ENCODE measurements around the gene CACYBP.
A peak's percentile ranks its signal among the peaks of the same experiment; 100 is the strongest.

Gene CACYBP, protein sequence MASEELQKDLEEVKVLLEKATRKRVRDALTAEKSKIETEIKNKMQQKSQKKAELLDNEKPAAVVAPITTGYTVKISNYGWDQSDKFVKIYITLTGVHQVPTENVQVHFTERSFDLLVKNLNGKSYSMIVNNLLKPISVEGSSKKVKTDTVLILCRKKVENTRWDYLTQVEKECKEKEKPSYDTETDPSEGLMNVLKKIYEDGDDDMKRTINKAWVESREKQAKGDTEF

DNA sequence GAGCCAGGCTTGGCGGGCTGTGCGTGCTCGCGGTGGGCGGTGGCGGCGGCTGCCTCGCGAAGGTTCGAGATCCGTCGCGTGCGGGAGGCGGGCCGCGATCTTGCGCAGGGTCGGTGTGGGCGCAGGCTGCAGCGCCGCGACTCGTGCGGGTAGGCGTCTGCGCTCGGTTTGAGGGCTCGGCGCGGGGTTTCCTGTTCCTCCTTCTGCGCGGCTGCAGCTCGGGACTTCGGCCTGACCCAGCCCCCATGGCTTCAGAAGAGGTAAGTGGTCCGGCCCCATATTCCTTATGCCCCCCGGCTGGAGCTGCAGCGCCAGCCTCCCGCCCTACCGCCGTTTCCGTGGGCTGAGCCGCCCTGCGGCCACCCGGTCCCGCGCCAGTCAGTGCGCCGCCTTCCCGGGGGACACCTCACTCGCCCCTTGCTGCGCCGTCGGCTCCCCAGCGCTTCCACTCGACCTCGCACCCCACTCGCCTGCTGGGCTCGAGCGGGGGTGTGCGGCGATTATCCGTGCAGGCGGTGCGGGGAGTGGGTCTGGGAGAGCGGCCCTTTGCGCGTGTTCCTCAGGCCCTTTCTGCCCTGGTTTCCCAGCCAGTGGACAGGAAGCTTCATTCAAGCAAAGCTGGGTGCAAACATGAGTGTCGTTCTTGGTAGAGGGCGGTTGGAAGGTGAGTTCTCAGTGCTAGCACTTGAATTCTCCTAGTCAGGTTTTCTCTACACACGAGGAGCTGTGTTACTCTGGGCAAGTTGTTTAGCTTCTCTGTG, at the start of gene CACYBP:
Gene CACYBP (plus strand): TSS at position 12 of the 761 bp plus-strand sequence. CDS start 234 bp downstream, at position 246.
- peak in 1 of 2 experiments; percentile 52 for DNase-seq

DNA sequence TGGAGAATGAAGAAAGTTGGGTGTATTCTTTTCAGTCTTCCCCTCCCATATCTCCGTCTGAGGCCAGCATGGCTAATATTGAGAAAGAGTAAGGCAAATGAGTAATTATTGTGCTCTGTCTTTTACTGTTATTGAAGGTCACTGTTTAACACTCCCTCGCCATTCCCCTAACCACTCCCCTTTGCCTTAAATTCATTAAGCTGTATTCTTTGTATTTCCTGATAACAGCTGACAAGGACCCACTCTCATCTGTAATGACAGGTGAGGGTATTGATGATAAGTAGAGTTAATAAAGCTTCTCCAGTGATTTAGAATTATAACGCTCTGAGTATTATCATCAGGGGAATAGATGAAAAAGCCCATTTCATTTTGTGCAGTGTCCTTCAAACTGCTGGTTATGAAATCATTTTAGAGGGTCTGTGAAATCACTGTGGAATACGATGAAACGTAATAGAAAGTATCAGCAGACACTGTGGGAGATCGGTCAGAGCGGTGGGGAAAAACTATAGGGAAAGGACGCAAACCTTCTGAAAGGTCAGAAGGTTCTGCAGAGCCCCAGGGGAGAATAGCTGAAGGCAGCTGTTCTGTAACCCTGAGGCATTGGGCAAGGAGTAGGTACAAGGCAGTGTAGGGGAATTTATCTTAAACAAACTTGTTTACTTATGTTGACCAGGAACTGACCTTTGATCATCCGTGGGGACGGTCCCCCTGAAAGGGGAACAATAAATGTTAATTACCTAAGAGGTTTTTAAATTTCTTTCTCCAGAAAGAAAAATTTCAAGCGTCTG, 46.3 kb upstream of the CACYBP start:
- DNase-seq = peak in 1 of 2 experiments; percentile 5

DNA sequence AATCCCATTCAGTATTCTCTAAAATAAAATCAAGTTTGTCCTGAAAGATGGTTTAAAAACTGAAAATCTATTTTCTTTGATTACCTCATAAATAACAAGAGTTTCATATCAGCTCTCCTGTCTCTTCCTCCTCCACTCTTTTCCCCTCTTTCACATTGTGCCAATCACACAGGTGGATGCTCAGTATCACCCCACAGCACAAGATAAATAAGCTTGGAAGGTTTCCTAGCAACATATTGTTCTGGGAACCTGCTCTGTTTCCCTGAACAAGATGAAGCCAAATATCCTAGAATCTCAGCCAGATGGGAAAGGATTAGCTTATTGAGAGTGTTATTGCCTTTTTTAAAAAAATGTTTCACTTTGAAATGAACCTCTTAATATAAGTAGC, 45.7 kb upstream of the CACYBP start:
- DNase-seq = peak; percentile 48 to 86

DNA sequence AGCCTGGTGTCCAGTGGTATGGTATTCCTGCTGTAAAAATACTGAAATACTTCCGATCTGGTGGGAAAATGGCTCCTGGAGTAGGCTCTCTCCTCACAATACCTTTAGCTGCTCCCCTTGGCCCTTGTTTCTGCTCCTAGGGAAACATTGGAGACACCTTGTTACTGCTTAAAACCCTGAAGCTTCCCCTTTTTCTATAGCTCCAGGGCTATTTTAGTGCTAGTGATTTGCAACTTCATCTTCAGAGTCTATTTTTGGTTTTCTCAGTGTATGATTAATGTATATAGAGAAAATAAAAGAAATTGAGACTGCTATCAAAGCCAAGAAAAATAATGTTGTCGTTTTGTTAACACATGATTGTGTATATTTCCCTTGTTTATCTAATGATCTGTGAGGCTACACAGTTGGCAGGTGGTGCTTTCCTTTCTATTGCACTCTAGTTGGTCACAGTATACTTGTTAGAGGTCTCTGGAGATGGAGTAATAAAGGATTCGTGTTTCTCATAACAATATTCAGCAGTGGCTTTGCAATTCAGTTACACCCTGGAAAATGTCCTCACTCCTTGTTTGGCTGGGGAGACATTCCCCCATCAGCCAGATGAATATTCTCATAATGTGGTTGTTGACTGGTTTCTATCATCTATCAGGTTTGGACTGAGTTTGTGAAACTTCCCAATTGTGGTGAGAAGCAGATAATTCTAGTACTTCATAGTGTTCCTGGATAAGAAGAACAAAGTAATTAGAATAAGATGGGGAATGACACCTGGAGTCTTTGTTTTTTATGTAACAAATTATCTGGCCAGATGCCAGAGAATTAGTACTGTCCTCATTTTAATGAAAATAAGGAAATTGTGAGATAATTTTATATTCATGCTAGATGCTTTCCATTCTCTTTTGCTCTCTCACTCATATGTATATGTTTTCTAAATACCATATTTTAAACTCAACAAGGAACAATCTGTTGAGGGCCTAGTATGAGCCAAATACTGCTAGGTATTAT, 44.8 kb upstream of the CACYBP start:
- DNase-seq = peak in 1 of 2 experiments; percentile 39

DNA sequence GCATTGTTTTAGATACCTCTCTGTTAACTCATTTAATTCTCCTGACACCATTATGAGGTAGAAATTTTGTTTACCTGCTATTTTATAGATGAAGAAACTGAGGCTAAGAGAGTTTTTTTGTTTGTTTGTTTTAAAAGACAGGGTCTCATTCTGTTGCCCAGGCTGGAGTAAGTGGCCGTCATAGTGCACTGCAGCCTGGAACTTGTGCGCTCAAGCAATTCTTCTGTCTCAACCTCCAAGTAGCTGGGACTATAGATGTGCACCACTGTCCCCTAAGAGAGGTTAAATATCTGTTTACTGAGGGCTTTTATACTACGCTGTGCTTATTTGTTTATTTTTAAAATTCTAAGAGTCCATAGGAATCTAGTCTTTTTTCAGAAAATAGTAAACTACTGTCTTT, 43.7 kb upstream of the CACYBP start:
- DNase-seq = no peak

DNA sequence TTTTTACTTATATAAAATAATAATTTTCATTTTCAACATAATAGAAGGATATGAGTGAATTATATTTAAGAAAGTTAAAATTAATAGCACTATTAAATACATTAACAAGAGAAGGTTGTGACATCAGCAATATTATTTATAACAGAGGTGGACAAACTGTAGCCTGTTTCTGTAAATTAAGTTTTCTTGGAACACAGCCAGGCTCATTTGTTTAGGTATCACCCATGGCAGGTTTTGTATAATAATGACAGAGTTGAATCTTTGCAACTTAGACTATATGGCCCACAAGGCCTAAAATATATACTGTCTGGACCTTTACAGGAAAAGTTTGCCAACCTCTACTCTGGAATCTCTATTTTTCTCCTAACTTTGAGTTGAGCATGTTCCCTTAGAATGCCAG, 42.8 kb upstream of the CACYBP start:
- no peak for DNase-seq

DNA sequence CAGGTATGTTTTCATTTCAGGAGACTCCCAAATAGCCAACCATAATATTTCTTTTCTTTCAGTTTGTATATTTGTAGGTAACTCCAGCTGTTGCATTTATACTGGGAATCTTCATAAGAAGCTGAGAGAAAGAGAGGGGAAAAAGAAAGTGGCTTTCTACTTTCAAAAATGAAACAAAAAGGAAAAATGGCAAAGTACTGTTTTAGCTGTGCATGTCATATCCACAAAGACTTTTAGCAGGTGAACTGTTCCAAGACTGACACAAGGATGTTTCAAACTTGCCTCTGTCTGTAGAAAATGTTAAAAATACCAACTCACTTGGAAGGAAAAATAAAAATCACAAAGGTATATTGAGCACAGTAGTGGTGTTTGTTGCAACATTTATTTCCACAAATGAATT, 41.9 kb upstream of the CACYBP start:
- no peak for DNase-seq

DNA sequence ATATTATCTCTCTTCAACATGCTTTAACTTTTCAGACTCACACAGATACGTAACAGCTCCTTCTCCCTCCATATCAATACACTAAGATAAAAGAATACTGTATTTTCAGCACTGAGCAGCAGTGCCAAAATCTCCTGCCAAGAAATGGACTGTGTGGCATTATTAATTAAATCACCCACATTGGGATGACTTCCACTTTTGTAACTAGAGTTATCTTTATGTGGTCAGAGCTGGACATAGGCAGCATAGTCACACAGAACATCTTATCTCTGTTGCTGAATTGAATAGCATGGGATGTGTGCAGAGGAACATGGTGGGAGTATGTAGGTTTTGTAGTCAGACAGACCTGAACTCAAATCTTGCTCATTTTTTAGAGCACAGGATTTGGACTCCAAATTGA, 41.4 kb upstream of the CACYBP start:
- no peak for DNase-seq

DNA sequence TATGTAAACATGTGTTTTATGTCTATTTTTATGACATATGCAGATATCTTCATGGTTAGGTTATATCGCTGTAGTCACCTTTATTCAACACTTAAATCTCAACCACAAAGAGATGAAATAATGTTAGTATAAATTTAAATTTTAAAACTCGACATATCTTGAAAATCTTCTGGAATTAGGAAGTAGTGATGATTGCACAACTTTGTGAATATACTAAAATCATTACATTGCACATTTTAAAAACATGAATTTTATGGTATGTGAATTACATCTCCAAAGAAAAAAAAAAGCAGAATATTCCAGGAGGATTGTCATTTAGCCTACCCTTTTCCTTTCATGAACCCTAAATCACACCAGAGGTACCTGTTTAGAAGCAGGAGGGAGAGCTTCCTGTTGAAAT, 39.4 kb upstream of the CACYBP start:
- DNase-seq = no peak

DNA sequence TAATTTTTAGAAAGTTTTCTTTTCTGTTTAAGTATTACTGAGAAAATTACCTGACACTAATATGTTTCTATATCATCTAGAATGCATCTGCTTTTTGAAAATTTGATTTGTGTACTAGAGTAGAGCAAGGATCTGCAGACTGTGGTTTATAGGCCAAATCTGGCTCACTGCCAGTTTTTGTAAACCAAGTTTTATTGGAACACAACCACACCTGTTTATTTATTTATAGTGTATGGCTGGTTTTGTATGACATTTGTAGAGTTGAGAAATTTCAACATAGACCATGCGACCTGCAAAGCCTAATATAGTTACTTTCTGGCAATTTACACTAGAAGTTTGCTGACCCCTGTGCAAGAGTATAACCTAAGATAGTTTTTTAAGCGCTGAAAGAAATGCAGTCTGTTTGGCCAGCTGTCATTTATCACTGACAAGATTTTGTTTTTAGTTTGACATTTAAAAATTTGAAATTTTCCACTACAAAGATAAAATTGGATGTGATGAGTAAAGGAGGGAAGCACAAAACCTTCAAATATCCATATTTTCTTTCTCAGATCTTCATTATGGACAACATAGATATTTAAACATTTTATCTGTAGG, 36.1 kb upstream of the CACYBP start:
- DNase-seq = no peak

DNA sequence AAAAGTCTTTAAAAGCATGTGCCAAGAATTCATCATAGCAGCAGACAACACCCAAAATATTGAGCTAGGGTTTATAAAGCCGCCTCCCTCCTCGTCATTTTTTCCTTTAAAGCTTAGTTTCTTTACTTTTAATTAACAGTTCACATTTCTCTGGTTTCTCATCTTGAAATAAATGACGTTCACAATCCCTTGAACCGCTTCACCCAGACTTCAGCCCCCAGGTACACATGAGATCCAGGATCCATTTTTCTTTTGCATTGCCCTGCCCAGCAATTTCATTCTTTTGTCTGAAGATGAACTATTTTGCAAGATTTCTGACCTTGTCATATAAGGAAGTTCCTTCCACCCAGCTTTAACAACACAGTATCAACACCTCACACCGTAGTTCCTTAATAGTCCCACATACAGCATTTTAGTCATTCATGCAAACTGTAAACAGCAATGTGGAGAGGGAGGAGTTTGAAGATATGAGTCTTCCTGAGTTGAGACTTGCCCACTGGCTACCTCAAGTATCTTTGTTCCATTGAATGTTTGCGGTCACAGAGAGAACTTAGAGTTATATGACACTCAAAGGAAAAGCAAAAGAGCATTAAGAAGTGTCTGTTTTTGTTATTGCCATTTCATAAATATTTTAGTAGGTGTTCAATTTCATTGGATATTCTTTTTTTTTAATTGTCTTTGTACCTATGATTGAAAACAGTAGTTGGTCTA, 35.3 kb upstream of the CACYBP start:
- DNase-seq = no peak

DNA sequence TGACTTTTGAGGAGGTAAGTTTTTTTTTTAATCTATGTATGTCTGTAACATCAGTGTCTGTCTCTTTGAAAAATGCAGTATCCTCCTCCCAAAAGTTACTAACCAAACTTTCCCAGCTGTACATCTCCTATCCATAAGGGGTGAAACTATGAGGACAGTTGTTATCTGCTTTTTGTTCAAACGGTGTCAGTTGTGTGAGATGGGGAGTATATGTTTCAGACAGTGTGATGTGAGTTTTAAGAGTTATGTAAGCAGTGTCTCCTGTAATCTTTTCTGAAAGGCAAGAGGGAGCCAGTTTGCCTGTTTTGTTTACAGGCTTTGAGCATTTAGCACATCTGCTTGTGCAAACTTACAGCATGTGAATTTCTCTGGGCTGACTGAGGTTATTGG, 34.8 kb upstream of the CACYBP start:
- no peak for DNase-seq

DNA sequence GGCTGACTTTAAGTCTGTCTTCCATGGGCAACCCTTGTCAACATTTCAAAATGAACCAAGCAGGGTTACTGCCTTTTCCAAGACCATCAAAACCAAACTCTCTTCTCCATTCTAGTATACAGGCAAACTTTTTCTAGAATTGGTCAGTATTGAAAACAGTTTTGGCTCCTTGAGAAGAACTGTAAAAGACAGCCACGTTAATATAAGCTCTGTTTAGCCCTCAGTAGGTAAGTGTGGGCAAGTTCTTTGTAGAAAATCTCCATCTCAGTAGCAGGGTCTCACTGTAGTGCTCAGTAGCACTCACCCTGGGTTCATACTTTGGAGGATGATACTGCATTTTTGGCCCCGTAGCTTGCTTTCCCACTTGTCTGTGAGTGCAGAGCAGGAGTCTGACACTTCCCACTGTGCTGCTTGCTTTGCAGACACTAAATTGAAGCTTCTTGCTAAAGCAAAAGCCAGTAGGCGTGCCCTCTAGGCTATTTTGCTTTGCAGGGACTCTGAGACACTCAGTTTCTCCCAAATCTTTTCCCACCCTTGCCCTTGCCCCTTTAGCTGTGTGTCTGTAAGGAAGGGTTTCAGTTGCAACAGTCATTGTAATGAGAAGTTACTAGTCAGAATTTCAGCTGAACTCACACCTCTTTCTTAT, 34.3 kb upstream of the CACYBP start:
- no peak for DNase-seq

DNA sequence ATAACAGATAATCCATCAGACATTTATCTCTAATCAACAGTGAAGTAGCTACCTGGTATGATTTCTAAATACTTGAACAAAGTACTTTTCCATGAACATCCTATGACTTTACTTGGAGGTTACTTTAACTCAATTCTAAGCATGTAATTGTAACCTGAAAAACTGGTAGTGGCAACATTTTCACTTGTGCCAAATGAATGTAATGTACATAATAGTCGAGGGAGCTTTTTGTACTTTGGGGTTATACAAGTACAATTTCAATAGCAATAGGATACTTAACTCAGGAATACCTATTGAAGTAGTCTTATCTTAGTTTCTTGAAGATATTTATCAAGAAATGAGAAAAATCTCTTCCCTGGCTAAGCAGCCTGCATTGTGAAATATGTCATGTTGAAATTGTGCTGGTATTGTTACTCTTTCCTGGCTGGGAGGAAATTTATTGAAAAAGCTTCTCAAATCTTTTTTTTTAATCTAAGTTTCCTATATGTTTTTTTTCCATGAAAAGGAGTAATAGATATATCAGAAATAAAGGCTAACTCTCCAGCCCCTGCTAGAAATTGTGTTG, 33.7 kb upstream of the CACYBP start:
- DNase-seq = no peak

DNA sequence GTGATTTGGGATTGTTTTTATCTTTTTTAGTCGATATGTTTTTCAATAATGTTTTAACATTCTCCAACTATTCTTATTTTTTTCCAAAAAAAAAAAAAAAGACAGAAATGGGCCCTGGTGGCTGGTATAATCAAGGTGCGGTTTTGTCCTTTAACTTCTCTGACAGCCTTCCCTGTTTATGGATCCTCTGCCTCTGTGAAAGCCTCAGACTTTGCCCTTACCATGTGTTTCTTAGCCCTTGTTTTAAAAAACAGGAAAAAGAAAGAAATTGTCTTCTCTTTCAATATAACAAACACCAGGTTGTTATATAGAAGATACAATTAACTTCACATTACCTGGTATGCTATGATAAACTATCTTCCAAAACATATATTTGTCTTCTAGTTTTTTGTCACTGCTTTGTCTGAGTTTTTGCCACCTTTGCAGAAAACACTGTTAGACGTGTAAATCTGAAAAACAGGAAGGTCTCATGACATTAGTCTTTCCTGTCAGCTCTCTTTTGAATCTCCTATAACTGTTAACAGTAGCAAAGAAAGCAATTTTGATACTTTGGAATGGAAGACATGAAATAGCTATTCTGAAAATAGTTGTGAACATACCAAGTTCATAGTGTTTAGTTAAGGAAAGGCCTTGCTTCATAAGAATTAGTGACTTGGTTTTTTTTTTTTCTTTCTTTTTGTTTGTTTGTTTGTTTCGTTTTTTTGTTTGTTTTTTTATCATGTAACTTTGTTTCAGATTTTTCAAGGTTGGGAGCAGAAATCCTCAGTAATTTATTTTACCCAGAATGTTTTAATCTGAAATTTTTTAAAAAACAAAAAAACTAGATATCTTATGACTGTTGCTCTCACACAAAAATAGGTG, 31.7 kb upstream of the CACYBP start:
- DNase-seq = no peak

DNA sequence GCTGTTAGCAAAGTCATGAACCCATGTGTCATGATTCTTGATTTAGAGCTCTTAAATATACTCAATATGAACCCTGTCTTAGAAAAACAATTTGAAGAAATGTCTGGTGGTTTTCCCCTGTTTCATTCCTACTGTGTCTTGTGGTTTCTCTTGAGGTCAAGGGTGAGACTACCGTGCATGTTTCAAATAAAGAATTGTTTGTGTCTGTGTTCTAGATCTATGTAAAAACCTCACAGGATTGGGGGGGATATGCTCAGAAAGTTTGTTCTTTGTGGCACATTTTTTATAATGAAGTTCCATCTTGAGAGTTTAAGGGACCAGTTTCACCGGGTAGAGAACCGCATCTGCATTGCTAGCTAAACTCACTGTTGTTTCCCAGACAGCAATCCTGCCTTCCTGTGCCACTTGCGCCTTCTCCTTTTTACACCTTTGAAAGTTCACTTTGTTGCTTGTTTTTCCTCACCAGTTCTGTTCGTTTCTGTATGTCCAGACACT, 30.9 kb upstream of the CACYBP start:
- DNase-seq = no peak

DNA sequence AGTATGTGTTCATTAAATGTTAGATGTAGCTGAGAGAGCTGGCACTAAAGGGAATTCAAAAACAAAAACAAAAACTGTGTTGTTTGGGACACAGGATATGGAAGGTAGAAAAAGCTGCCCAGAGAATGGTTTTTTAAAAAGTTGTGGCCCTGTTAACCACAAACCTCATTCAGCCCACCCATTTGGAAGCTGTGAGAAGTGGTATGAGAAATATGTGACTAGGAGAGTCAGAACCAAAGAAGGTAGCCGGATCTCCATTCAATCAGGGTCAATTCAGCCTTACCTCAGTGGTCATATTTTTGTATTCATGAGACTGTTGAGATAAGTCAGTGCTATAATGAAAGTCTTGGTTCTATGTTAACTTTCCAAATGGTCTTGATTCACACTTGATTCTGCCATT, 29.8 kb upstream of the CACYBP start:
- DNase-seq = no peak

DNA sequence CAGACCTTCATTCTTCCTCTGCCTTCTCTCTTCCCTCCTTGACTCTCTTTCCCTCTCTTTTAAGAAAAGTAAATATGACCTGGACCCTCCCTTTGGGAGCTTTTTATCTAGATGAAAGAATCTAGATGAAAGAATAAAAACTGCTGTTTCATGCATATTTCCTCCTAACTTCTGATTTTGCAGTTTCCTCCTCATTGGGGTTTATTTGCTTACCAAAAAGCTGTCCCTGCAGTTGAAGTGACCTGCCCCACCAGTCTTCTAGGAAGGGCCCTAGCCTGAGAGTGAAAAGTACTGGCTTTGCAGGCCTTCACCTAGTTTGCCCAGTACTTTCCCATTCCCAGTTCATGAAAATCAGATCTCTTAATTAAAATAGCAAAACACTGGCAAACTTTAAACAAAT, 28.3 kb upstream of the CACYBP start:
- DNase-seq = no peak

DNA sequence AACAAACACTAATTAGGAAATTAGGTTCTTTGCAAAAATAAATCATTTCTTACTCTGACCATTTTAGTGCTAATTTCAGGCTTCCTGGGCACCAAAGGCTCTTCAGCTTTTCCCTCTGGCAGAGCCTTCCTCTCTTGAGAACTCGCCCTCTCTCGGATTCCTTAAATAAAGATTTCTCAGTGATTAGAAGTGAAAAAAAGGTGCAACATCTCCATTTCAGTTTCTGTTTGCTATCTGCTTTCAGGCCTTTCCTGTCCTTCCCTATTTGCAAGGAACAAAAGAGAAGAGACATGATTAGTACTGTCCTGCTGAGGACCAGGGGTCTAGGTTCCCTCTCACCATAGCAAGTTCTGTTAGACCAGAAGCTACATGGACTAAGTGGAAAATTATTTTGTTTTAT, 27.8 kb upstream of the CACYBP start:
- DNase-seq = no peak
